OCI-LY3 (cell line): ENCODE data around the gene RMP24.

Experiments
- EZH2phosphoT487 ChIP-seq: fragments of 200-600 bp; shearing (Covaris generic); IDR thresholded peaks from 2 replicates; pipeline ENCODE4 v1.6.1; 2018; ENCODE audit warnings: antibody characterized with exemption, mixed run types, low read depth
- TF ChIP-seq, protein P1 (sequence below): fragments of 200-600, 300-600 bp; sonication (generic); IDR thresholded peaks from 2 replicates; pipeline ENCODE4 v1.5.1; 2014; ENCODE audit warnings: antibody characterized with exemption, low read length, low read depth

DNA sequence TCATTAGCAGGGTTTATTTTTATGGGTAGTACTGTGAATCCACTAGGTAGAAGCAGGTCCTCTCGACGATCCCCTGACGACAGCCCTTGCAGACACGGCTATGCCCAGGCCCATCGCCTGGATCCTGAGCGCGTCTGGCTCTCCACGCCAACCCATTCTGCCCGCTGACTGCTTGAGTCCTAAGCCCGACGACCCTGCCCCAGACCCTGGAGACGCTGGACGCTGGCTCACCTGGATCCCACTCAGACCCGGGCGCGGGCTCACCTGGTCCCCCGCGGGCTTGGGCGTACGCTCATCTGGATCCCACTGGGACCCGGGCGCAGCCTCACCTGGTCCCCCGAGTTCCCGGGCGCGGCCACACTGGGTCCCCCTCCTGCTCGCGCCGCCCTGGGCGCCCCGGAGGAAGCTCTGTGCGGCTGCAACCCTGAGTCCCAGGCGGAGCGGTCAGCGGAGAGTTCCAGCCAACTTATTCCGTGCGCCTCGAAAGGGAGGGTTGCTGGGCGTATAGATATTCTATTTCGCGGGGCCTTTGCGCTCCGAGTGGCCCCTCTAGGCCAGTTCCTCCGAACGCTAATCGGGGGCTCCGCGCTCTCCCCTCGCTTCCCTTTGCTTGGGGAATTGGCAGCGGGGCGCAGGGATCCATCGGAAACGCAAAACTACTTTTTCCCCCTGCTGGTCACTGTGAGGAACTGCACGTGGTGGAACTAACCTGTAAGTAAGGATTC lies 22.4 kb upstream of the RMP24 start:
- TF ChIP-seq, protein P1, sequence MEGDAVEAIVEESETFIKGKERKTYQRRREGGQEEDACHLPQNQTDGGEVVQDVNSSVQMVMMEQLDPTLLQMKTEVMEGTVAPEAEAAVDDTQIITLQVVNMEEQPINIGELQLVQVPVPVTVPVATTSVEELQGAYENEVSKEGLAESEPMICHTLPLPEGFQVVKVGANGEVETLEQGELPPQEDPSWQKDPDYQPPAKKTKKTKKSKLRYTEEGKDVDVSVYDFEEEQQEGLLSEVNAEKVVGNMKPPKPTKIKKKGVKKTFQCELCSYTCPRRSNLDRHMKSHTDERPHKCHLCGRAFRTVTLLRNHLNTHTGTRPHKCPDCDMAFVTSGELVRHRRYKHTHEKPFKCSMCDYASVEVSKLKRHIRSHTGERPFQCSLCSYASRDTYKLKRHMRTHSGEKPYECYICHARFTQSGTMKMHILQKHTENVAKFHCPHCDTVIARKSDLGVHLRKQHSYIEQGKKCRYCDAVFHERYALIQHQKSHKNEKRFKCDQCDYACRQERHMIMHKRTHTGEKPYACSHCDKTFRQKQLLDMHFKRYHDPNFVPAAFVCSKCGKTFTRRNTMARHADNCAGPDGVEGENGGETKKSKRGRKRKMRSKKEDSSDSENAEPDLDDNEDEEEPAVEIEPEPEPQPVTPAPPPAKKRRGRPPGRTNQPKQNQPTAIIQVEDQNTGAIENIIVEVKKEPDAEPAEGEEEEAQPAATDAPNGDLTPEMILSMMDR: peak; percentile 84
- TF ChIP-seq EZH2phosphoT487: no peak
